ENCODE data around the gene PLK5.

Gene PLK5

GRCh38 chr19:1512671-1513498, 11.0 kb upstream of the PLK5 start, which contains the start of gene ADAMTSL5:
ADAMTSL5 (minus strand) TSS chr19:1513019; CDS start chr19:1510943, 2,076 bp downstream.
- H3K9me3 ChIP-seq (ENCODE audit: control insufficient read depth, insufficient read depth, low read length): no peaks in the 10 kb centered on the region
- H3K9me2 ChIP-seq (replicated peaks; ENCODE audit: control insufficient read depth, low read length): no peaks in the 10 kb centered on the region
- no peak within 1 kb of the TSS for H3K27ac ChIP-seq (ENCODE audit: low read depth, low read length)
- peaks cover 22% of the 10 kb centered on the region for H3K27me3 ChIP-seq (ENCODE audit: control insufficient read depth, low read length)
- peak within 1 kb of the TSS; percentile 74 for H3K4me2 ChIP-seq (ENCODE audit: low read length)
- 0 out of 2 replicates have a peak, but pooled peaks cover 3% of the 10 kb centered on the region for H4K20me1 ChIP-seq (ENCODE audit: control insufficient read depth, insufficient read depth, low read depth, low read length)
- peaks cover 10% of the 10 kb centered on the region for H3K4me1 ChIP-seq (ENCODE audit: control insufficient read depth, low read length)
- no peak for TF ChIP-seq EZH2phosphoT487 (IDR thresholded peaks at IDR 0.05; ENCODE audit: borderline replicate concordance, low read length)
- no peaks in the 10 kb centered on the region for H3F3A ChIP-seq (ENCODE audit: control insufficient read depth, insufficient read depth)
- no peaks in the 10 kb centered on the region for H3K36me3 ChIP-seq (ENCODE audit: control insufficient read depth, low read length)
- peak within 1 kb of the TSS; percentile 67 for H3K4me3 ChIP-seq (ENCODE audit: low read length)
- H3K79me2 ChIP-seq (ENCODE audit: control insufficient read depth, low read length): no peaks in the 10 kb centered on the region

DNA sequence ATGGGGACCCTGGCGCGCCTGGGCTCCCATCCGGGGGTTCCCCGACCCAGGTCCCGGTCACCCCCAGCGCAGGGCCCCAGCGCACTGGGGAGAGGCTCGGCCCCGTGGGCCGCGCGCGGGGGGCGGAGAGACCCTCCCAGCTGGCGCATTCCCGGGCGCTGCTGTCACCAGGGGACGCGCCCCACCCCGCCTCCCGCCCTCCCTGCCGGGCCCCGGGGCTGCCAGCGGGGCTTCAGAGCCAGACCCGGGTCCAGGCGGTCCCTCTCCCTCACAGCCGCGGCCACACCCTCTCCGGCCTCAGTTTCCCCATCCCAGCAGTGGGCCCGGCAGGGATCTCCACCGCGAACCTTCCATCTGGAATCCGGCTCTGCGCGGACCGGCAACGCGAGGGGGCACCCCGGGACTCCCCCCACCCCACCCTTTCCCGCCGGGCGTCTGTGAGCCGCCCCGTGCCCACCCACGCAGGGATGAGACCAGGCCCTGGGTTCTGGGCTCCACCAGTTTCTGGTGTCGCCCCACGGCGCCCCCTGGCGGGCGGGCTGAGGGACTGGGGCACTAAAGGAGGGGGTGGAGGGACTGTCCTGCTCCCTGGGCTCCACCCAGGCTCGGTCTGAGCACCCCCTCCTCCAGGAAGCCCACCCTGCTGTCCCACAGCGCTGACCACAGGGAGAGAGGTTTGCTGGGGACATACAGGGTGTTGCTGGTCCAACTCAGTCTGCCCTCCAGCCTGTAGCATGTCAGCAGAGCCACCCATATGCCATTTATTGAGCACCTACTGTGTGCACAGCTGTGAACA, 10.2 kb upstream of the PLK5 start:
- Histone ChIP-seq H3K36me3 (ENCODE audit: control insufficient read depth, low read length) (no peaks in the 10 kb centered on the region), H3K9me3 (ENCODE audit: control insufficient read depth, insufficient read depth, low read length) (no peaks in the 10 kb centered on the region), H3K9me2 (replicated peaks; ENCODE audit: control insufficient read depth, low read length) (no peaks in the 10 kb centered on the region), H4K20me1 (ENCODE audit: control insufficient read depth, insufficient read depth, low read depth, low read length) (0 out of 2 replicates have a peak, but pooled peaks cover 3% of the 10 kb centered on the region), H3K27ac (ENCODE audit: low read depth, low read length) (no peak overlapping the region), H3K27me3 (ENCODE audit: control insufficient read depth, low read length) (peaks cover 22% of the 10 kb centered on the region), H3K4me3 (ENCODE audit: low read length) (peak overlapping the region; percentile 46; the same call in 1 of the 2 replicates), H3K4me1 (ENCODE audit: control insufficient read depth, low read length) (peaks cover 10% of the 10 kb centered on the region), H3K79me2 (ENCODE audit: control insufficient read depth, low read length) (no peaks in the 10 kb centered on the region), H3K4me2 (ENCODE audit: low read length) (peak overlapping the region; percentile 55), H3F3A (ENCODE audit: control insufficient read depth, insufficient read depth) (no peaks in the 10 kb centered on the region)
- TF ChIP-seq EZH2phosphoT487 (IDR thresholded peaks at IDR 0.05; ENCODE audit: borderline replicate concordance, low read length): no peak
- TF ChIP-seq, protein P1, sequence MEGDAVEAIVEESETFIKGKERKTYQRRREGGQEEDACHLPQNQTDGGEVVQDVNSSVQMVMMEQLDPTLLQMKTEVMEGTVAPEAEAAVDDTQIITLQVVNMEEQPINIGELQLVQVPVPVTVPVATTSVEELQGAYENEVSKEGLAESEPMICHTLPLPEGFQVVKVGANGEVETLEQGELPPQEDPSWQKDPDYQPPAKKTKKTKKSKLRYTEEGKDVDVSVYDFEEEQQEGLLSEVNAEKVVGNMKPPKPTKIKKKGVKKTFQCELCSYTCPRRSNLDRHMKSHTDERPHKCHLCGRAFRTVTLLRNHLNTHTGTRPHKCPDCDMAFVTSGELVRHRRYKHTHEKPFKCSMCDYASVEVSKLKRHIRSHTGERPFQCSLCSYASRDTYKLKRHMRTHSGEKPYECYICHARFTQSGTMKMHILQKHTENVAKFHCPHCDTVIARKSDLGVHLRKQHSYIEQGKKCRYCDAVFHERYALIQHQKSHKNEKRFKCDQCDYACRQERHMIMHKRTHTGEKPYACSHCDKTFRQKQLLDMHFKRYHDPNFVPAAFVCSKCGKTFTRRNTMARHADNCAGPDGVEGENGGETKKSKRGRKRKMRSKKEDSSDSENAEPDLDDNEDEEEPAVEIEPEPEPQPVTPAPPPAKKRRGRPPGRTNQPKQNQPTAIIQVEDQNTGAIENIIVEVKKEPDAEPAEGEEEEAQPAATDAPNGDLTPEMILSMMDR (IDR thresholded peaks at IDR 0.05; ENCODE audit: low read depth, low read length, poor library complexity, severe bottlenecking): peak; percentile 84

DNA sequence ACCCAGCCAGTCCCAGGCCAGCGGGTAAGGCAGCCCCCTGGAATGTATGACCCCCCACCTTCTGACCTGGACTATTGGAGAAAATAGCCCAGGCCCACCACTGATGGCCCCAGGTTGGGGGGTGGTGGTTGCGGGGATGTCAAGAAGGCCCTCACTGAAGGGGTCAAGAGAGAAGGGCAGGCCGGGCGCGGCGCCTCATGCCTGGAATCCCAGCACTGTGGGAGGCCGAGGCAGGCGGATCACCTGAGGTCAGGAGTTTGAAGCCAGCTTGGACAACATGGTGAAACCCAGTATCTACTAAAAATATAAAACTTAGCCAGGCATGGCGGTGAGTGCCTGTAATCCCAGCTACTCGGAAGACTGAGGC, 9.6 kb upstream of the PLK5 start:
- no peak overlapping the region for H3K4me3 ChIP-seq (ENCODE audit: low read length)
- no peaks in the 10 kb centered on the region for H3F3A ChIP-seq (ENCODE audit: control insufficient read depth, insufficient read depth)
- H4K20me1 ChIP-seq (ENCODE audit: control insufficient read depth, insufficient read depth, low read depth, low read length): 0 out of 2 replicates have a peak, but pooled peaks cover 3% of the 10 kb centered on the region
- no peak overlapping the region for H3K27ac ChIP-seq (ENCODE audit: low read depth, low read length)
- no peaks in the 10 kb centered on the region for H3K36me3 ChIP-seq (ENCODE audit: control insufficient read depth, low read length)
- peaks cover 10% of the 10 kb centered on the region for H3K4me1 ChIP-seq (ENCODE audit: control insufficient read depth, low read length)
- H3K27me3 ChIP-seq (ENCODE audit: control insufficient read depth, low read length): peaks cover 22% of the 10 kb centered on the region
- no peak overlapping the region for H3K4me2 ChIP-seq (ENCODE audit: low read length)
- no peaks in the 10 kb centered on the region for H3K9me3 ChIP-seq (ENCODE audit: control insufficient read depth, insufficient read depth, low read length)
- H3K79me2 ChIP-seq (ENCODE audit: control insufficient read depth, low read length): no peaks in the 10 kb centered on the region
- TF ChIP-seq, protein P1 (IDR thresholded peaks at IDR 0.05; ENCODE audit: low read depth, low read length, poor library complexity, severe bottlenecking): no peak
- no peak for TF ChIP-seq EZH2phosphoT487 (IDR thresholded peaks at IDR 0.05; ENCODE audit: borderline replicate concordance, low read length)
- no peaks in the 10 kb centered on the region for H3K9me2 ChIP-seq (replicated peaks; ENCODE audit: control insufficient read depth, low read length)

Data from DOHH2 (cell line).